ENCODE data around the gene CABYR.

GRCh38 chr18:24136967-24137373 is 1.9 kb upstream of the CABYR start:
- TF ChIP-seq CTCF (IDR thresholded peaks at IDR 0.05), result no peak
- TF ChIP-seq POLR2AphosphoS5 (IDR thresholded peaks at IDR 0.05), result no peak

Data from transverse colon (tissue), 4 donors.